ENCODE results near the gene DIP2B. TPM values are rescaled to one million over a fixed set of nuclear protein-coding genes. Genes with fewer than 3 reads are reported as not detected.

The DIP2B gene
- total and polyA plus RNA-seq, 8 donors: 2.7 to 136 (median 8.9) TPM

DNA sequence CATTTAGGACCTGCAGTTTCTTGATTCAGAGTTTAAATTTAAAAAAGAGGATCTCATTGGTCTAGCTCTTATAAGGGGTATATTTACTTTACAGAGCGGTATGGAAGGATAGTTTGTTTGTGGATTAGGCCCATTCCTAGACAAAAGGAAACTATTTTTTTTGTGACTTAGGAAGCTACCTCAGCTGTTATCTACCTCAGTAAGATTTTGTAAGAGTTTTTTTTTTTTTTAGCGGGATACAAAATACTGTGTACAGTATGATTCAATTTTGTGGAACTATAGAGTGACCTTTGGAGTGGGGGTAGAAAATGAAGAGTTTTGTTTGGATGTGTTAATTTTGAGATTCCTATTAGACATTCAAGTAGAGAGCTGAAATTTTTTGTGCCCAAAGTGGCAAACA is 154.5 kb downstream of the DIP2B start:
- 45 to 64% (median 62%) methylated on average over 2 of the region's 2 CpGs for WGBS, 5 donors
- H3K36me3 ChIP-seq: peaks cover 0 to 11% (median 8%) of the 10 kb centered on the region in 4 donors
- no peaks in the 10 kb centered on the region for H3K27me3 ChIP-seq
- no peak for TF ChIP-seq POLR2A (IDR thresholded peaks at IDR 0.05)
- TF ChIP-seq EP300 (IDR thresholded peaks at IDR 0.05): no peak
- TF ChIP-seq POLR2AphosphoS5 (IDR thresholded peaks at IDR 0.05): no peak
- TF ChIP-seq, protein P1, sequence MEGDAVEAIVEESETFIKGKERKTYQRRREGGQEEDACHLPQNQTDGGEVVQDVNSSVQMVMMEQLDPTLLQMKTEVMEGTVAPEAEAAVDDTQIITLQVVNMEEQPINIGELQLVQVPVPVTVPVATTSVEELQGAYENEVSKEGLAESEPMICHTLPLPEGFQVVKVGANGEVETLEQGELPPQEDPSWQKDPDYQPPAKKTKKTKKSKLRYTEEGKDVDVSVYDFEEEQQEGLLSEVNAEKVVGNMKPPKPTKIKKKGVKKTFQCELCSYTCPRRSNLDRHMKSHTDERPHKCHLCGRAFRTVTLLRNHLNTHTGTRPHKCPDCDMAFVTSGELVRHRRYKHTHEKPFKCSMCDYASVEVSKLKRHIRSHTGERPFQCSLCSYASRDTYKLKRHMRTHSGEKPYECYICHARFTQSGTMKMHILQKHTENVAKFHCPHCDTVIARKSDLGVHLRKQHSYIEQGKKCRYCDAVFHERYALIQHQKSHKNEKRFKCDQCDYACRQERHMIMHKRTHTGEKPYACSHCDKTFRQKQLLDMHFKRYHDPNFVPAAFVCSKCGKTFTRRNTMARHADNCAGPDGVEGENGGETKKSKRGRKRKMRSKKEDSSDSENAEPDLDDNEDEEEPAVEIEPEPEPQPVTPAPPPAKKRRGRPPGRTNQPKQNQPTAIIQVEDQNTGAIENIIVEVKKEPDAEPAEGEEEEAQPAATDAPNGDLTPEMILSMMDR (IDR thresholded peaks at IDR 0.05): no peak
- H3K9me3 ChIP-seq: no peaks in the 10 kb centered on the region
- no peak for DNase-seq
- no peak overlapping the region for H3K4me3 ChIP-seq
- peak overlapping the region in 3 of 5 donors; percentile 13 to 61 (median 38) for H3K27ac ChIP-seq
- intact Hi-C loops (cut with DNase I; ENCODE audit: low total_unique reads): no loop called here
- H3K4me1 ChIP-seq: peaks cover 4 to 19% (median 7%) of the 10 kb centered on the region in 4 donors

DNA sequence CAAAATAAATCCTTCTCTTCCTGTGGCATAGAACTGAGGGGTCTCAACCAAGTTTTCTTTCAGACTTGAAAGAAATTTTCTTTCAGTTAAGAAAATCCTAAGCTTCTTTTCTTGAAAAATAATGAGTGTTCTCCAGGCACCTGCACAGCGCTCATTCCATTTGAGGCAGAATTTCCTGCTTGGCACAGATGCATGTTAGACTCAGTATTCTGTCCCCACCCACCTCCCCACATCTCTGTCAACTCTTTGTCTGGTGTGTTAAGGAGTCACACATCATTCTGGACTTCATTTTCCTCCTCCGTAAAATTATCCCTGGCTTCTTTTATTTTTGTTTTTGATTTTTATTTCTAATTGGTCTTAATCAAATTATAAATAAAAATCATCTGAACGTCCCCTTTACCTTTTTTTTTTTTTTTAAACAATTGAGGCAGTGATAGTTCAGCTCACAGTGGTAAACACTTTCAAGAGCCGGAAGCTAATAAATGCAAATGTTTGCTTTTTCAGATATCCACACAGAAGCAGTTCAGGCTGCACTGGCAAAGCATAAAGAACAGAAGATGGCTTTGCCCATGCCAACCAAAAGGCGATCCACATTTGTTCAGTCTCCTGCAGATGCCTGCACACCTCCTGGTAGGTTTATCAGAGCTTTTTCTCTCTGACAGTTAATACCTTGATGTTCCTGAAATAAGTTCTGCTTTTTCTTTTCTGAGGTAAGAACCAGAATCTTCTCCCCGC is 155.1 kb downstream of the DIP2B start:
- WGBS, 5 donors: 42 to 62% (median 54%) methylated on average over 6 of the region's 6 CpGs
- H3K36me3 ChIP-seq: peaks cover 0 to 11% (median 8%) of the 10 kb centered on the region in 4 donors
- peak overlapping the region in 4 of 5 donors; percentile 13 to 61 (median 37) for H3K27ac ChIP-seq
- no peaks in the 10 kb centered on the region for H3K27me3 ChIP-seq
- intact Hi-C loops (cut with DNase I; ENCODE audit: low total_unique reads): no loop called here
- H3K4me1 ChIP-seq: peaks cover 4 to 19% (median 7%) of the 10 kb centered on the region in 4 donors
- no peaks in the 10 kb centered on the region for H3K9me3 ChIP-seq
- DNase-seq: peak in 1 of 2 donors; percentile 48
- no peak for TF ChIP-seq POLR2A (IDR thresholded peaks at IDR 0.05)
- no peak for TF ChIP-seq EP300 (IDR thresholded peaks at IDR 0.05)
- no peak for TF ChIP-seq POLR2AphosphoS5 (IDR thresholded peaks at IDR 0.05)
- H3K4me3 ChIP-seq: no peak overlapping the region

- peak overlapping the region in 1 of 5 donors; percentile 38 for H3K27ac ChIP-seq
- no peak overlapping the region for H3K4me3 ChIP-seq
- peaks cover 4 to 17% (median 7%) of the 10 kb centered on the region in 4 donors for H3K4me1 ChIP-seq
- peaks cover 0 to 11% (median 8%) of the 10 kb centered on the region in 4 donors for H3K36me3 ChIP-seq
- 75 to 84% (median 76%) methylated on average over 2 of the region's 2 CpGs for WGBS, 5 donors
- no peak for DNase-seq
- intact Hi-C loops (cut with DNase I; ENCODE audit: low total_unique reads): no loop called here
- TF ChIP-seq EP300 (IDR thresholded peaks at IDR 0.05) (no peak), POLR2A (IDR thresholded peaks at IDR 0.05) (no peak), POLR2AphosphoS5 (IDR thresholded peaks at IDR 0.05) (no peak)
- TF ChIP-seq, protein P1 (IDR thresholded peaks at IDR 0.05): no peak
- no peaks in the 10 kb centered on the region for H3K27me3 ChIP-seq
- H3K9me3 ChIP-seq: no peaks in the 10 kb centered on the region
These were observed 155.6 kb downstream of the DIP2B start for GRCh38 chr12:50660425-50660822.

DNA sequence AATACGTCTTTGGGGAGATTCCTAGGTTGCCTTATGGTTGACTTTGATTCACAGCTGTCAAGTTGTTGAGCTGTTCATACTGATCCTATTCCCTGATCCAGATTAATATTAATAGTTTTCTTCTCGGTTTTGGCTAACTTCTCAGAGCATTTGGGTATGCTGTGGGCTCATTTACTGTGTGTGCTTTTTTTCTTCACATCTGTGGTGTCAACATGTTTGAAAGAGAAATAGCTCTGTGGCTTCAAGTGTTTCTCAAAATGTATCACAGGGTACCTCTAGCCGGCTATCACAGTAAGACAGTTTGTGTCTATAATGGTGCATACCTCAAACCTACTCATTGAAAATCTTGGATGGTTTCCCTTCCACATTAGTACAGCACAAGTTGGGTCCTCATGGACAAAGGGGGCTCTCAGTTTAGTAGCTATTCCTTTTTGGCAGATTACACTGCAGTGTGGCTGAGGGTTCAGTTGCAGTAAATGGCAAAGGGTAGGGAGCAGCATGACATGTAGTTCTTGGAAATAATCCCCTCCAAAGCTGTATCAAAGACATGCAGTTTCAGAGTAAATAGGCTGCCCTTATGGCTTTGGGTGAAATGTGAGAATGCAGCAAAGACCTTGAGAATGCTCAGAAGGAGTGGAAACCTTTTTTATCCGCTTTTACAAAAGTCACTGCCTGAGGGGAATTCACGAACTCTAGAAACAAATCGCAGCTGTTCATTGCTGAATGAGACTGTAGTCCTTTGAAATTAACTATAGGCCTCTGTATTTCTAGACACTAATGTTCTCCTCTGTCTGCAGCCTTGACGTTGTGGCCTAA is 156.7 kb downstream of the DIP2B start:
- WGBS, 5 donors: 68 to 81% (median 76%) methylated on average over 7 of the region's 7 CpGs
- no peak overlapping the region for H3K4me3 ChIP-seq

More for the DNA sequence above, 156.7 kb downstream of the DIP2B start:
- intact Hi-C loops (cut with DNase I; ENCODE audit: low total_unique reads): no loop called here
- H3K9me3 ChIP-seq: no peaks in the 10 kb centered on the region
- TF ChIP-seq, protein P1 (IDR thresholded peaks at IDR 0.05): no peak
- TF ChIP-seq POLR2AphosphoS5 (IDR thresholded peaks at IDR 0.05) (no peak), EP300 (IDR thresholded peaks at IDR 0.05) (no peak), POLR2A (IDR thresholded peaks at IDR 0.05) (no peak)
- H3K27me3 ChIP-seq: no peaks in the 10 kb centered on the region
- H3K4me1 ChIP-seq: peaks cover 0 to 11% (median 7%) of the 10 kb centered on the region in 4 donors
- no peak for DNase-seq
- no peak overlapping the region for H3K27ac ChIP-seq
- peaks cover 0 to 11% (median 8%) of the 10 kb centered on the region in 4 donors for H3K36me3 ChIP-seq

All from stomach (tissue), 9 donors.